MG63 (cell line): ENCODE measurements around the gene KDM4B. TPM values are rescaled to one million over a fixed set of nuclear protein-coding genes. Genes with fewer than 3 reads are reported as not detected.

Experiments
- DNase-seq: peaks from one replicate; pipeline ENCODE4 v3.0.0-alpha.2; 2020
- H3K27me3 ChIP-seq: fragments of 250-450 bp; sonication (Bioruptor Pico); 2 replicates; pipeline ENCODE4 v1.5.1; 2020; ENCODE audit warnings: mild to moderate bottlenecking, moderate library complexity
- H3K36me3 ChIP-seq: fragments of 250-450 bp; sonication (Bioruptor Pico); 2 replicates; pipeline ENCODE4 v1.5.1; 2020; ENCODE audit warnings: mild to moderate bottlenecking, moderate library complexity
- H3K4me3 ChIP-seq: fragments of 250-450 bp; sonication (Bioruptor Pico); 2 replicates; pipeline ENCODE4 v1.5.1; 2020; ENCODE audit warnings: mild to moderate bottlenecking, moderate library complexity
- H3K9me3 ChIP-seq: fragments of 250-450 bp; sonication (Bioruptor Pico); 2 replicates; pipeline ENCODE4 v1.5.1; 2020; ENCODE audit warnings: mild to moderate bottlenecking, moderate library complexity
- total RNA-seq: library from RNA; depleted of rRNA; stranded (reverse); fragments of >200 nt; shearing (Covaris generic); gene quantifications from 2 replicates; pipeline ENCODE4 v1.2.3, GENCODE V29; 2014; ENCODE audit warnings: low replicate concordance

Gene KDM4B
- total RNA-seq, 1 experiment from 2014 or later, result 10.3 TPM

DNA sequence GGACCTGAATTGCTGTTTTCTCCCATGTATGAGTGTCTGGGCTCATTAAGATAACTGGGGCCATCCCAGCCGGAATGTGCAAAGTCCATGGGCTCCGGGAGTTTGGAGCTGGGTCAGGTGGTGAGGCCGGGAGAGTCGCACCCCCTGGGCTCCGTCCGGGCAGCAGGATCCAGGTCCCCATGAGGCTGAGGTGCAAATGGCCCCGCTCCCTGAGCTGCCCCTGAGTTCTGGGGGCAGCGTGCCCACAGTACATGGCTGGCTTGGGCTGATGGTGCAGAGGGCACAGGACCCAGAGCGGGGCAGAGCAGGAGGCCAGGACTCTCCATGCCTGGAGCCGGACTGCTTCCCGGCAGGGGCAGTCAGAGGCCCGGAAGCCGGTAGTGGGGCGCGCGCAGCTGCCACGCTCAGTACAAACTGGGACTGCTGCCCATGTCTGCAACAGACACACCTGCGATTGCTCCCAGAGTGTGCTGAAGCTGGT is 136.0 kb downstream of the KDM4B start:
- Histone ChIP-seq H3K4me3 (no peak overlapping the region), H3K36me3 (no peaks in the 10 kb centered on the region; the same call in 1 of the 2 replicates), H3K27me3 (no peaks in the 10 kb centered on the region), H3K9me3 (no peaks in the 10 kb centered on the region)
- no peak for DNase-seq

DNA sequence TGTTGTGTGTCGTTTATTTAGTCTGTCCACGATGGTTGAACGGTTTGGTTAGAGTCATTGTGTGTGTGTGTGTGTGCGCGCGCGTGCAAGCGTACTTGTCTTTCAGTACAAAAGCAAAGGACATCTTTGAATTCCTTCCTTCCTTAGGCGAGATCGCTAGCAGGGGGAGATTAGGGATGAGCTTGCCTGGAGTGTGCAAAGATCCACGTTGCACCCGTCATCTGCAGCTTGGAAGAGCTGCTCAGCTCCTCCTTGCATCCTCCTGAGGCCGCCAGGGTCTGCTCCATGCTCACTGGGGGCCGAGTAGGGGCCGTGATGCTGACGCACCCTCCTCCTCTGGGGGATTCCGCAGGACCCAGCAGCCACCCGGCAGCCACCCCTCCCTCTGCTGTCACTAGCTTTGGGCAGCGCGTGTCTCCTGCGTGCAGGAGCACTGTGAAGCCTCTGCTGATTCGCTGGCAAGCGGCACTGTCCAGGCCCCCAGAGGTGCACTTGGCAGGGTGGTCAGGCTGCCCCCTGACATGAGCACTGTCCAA is 137.3 kb downstream of the KDM4B start:
- Histone ChIP-seq H3K4me3 (no peak overlapping the region), H3K36me3 (no peaks in the 10 kb centered on the region), H3K9me3 (no peaks in the 10 kb centered on the region), H3K27me3 (no peaks in the 10 kb centered on the region)
- DNase-seq, result no peak

DNA sequence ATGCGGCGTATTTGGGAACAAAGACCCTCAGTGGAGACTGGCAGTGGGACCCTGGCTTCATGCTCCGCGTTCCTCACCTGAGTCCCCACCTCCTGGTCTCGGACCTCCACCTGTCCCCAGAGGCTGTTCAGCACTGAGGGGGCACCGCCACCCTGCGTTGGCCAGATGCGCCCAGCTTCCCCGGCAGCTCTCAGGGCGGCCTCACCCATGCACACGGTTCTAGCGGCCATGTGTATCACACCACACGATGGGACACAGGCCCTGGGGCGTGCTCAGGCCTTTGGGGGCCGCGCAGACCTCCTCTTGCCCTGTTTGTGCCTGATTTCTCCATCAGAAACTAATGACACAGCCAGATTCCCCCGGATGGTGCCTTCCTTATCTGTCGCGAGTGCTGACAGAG is 138.1 kb downstream of the KDM4B start:
- Histone ChIP-seq H3K36me3 (no peaks in the 10 kb centered on the region), H3K27me3 (no peaks in the 10 kb centered on the region), H3K9me3 (no peaks in the 10 kb centered on the region), H3K4me3 (no peak overlapping the region)
- DNase-seq, result no peak

DNA sequence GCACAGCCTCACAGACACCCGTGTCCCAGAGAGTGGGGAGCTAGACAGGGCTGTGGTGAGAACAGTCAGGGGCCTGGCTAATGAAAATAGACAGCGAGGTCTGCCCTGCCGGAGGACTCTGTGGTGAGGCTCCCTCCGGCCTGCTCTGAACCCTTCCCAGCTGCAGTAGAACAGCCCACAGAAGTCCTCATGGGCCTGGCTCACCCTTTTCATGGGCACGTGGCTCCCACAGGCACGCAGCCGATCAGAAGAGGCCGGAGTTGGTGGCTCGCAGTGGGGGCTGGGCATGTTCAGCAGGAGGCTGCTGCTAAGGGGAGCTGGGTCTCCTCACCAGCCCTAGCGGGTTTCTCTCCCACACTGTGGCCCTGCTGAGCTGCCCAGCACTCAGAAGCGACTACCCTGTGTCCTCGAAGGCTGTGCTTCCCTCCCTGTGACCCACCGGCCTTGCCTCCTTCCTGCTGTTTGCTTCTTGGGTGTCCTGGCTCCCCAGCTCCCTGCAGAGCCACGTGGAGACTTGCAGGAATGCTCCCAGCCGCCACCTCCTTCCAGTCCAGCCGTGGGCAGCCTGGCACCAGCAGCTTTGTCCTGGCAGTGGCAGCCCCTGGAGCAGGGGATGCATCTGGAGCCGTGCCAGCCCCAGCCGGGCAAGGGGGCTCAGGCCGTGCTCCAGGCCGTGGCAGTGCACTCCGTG is 138.7 kb downstream of the KDM4B start:
- Histone ChIP-seq H3K4me3 (no peak overlapping the region), H3K36me3 (no peaks in the 10 kb centered on the region), H3K9me3 (no peaks in the 10 kb centered on the region), H3K27me3 (no peaks in the 10 kb centered on the region)
- no peak for DNase-seq

DNA sequence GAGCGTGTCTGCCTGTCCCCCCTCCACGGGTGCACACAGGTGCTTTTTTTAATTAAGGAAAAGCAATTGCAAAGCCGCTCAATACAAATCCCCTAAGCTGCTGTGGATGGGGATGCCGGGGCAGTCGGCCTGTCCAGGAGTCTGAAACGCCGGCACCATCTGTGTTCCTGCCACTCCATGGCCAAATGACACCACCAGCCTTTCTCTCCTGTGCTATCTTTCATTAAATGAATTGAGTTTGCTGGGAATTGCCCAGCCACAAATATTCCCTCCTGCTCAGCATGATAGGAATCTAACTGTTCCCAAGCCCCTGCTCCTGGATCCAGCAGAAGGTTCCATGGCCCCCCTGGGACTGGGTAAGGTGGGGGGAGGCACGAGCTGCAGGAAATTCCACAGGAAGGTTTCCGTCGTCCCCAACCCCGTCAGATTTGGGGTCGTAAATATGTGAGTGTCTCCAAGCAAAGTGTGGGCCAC is 139.2 kb downstream of the KDM4B start:
- Histone ChIP-seq H3K9me3 (no peaks in the 10 kb centered on the region), H3K4me3 (no peak overlapping the region), H3K27me3 (no peaks in the 10 kb centered on the region), H3K36me3 (no peaks in the 10 kb centered on the region)
- DNase-seq, result no peak

DNA sequence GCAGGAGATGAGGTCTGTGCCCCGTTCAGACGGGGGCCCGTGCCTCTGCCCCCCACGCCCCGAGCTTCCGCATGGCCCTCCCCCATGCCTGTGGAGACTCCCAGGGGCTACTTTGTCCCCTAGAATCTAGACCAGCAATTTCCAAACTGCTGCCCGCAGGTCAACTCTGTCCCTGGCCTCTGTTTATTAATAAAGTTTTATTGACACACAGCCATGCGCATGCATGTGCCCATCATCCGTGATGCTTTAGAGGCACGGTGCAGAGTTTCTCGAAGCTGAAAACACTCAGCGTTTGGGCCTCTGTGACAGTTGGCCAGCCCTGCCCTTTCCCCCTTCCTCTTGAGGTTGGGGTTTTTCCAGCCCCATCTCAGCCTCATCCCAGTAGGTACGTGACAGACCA is 140.0 kb downstream of the KDM4B start:
- Histone ChIP-seq H3K36me3 (no peaks in the 10 kb centered on the region), H3K9me3 (no peaks in the 10 kb centered on the region), H3K4me3 (no peak overlapping the region), H3K27me3 (no peaks in the 10 kb centered on the region)
- no peak for DNase-seq

DNA sequence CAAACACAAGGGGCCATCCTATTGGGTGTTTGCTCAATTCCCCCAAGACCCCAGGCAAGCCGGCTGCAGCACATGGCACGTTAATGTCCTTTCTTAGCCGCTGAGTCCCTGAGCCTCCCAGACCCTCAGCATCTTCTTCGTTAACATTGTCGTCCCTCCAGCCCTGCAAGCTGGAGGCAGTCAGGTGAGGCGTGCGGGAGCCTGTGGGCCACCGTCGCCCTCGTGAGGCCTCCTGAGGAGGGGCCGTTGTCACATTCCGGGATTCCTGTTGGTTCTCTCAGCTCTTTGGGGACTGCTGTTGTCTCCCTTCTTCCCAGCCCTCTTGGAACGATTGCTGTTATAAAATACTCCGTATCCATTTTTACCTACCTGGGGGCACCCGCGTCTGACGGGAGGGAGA is 140.6 kb downstream of the KDM4B start:
- H3K4me3 ChIP-seq, result no peak overlapping the region
- H3K9me3 ChIP-seq, result no peaks in the 10 kb centered on the region
- DNase-seq, result no peak
- no peaks in the 10 kb centered on the region for H3K27me3 ChIP-seq
- no peaks in the 10 kb centered on the region for H3K36me3 ChIP-seq

DNA sequence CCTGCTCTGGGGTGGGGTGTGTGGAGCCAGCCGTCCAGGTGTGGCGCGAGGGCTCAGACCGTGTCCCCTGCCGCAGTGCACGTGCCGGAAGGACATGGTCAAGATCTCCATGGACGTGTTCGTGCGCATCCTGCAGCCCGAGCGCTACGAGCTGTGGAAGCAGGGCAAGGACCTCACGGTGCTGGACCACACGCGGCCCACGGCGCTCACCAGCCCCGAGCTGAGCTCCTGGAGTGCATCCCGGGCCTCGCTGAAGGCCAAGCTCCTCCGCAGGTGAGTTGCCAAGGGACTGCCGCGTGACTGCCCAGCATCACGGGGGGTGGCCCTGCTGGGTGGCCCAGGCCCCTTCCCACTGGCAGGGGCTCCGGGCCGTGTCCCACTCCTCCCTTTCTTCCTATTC is 141.6 kb downstream of the KDM4B start:
- H3K9me3 ChIP-seq, result no peaks in the 10 kb centered on the region

DNA sequence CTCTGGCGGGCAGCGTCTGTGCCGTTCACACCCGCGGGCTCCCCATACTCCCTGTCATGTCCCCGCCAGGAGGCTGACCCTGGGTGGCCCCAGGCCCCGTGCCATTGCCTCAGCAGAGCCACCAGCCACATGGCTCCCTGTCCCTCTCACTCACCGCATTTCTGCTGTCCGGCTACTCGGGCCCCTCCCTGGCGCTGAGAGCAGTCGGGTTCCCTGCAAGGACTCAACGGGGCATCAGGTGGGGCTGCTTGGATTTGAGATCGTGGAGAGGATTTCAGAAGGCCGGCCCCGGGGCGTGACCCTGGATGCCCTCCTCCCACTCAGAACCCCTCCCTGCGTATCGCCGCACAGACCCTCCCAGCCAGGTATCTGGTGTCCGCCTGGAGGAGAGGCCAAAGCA is 142.1 kb downstream of the KDM4B start:
- H3K4me3 ChIP-seq, result no peak overlapping the region
- H3K27me3 ChIP-seq, result no peaks in the 10 kb centered on the region
- no peaks in the 10 kb centered on the region for H3K9me3 ChIP-seq
- no peaks in the 10 kb centered on the region for H3K36me3 ChIP-seq
- DNase-seq, result no peak

More for the DNA sequence above, 141.6 kb downstream of the KDM4B start:
- Histone ChIP-seq H3K27me3 (no peaks in the 10 kb centered on the region), H3K4me3 (no peak overlapping the region), H3K36me3 (no peaks in the 10 kb centered on the region)
- no peak for DNase-seq

DNA sequence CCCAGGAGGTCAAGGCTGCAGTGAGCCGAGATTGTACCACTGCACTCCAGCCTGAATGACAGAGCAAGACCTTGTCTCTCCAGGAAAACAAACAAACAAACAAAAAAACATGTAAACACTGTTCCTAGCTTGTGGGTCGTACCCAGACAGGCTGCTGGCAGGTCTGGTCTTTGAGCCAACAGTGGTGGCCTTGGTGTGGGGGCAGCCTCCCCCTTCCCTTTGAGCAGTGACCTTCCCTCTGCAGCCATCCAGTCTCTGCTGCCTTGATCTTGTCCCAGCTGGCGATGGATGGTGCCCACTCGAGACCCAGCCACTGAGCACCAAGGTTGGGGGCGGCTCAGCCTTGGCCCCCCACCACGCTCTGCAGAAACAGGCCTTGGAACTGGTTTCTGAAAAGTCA is 143.3 kb downstream of the KDM4B start:
- Histone ChIP-seq H3K27me3 (no peaks in the 10 kb centered on the region), H3K9me3 (no peaks in the 10 kb centered on the region), H3K4me3 (no peak overlapping the region), H3K36me3 (no peaks in the 10 kb centered on the region)
- no peak for DNase-seq

DNA sequence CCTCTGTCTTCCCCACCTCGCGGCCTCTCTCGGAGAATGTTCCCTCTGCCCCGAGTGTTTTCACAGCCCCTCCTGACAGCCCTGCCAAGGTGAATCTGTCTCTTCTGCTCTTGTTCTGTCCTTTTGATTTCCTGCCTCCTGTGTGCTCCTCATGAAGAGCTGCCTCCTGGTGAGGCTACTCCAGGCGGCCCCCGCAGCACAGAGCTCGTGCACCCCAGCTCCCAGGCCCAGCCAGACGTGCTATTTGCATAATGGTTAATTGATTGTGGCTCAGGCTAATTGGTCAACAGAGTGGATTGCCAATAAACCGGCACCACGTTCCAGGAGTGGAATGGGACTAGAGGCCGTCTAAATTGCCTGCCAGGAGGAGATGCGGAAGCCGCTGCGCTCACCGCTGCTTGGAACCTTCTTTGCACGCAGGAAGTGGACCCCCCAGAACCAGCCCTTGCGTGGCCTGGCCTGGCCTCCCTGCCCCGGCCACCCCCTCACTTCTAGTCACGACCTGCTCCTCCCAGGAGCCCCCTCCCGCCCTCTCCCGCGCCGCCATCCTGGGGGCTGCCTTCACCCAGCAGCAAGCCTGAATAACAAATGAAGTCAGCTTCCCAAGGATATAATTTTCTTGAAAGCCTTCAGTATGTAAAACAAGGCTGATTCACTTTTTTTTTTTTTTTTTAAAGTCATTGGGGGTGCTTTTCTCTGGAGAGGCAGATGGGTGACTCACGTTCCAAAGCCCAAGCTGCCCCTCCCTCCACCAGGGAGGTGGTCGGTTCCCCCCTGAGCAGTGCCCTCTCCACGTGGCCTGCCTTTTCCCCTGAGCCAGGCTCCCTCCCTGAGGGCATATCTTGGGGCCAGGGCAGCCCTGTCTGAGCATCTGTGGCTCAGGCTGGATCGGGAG is 144.0 kb downstream of the KDM4B start:
- no peak overlapping the region for H3K4me3 ChIP-seq
- no peaks in the 10 kb centered on the region for H3K36me3 ChIP-seq
- H3K27me3 ChIP-seq, result no peaks in the 10 kb centered on the region
- DNase-seq, result no peak
- H3K9me3 ChIP-seq, result no peaks in the 10 kb centered on the region

DNA sequence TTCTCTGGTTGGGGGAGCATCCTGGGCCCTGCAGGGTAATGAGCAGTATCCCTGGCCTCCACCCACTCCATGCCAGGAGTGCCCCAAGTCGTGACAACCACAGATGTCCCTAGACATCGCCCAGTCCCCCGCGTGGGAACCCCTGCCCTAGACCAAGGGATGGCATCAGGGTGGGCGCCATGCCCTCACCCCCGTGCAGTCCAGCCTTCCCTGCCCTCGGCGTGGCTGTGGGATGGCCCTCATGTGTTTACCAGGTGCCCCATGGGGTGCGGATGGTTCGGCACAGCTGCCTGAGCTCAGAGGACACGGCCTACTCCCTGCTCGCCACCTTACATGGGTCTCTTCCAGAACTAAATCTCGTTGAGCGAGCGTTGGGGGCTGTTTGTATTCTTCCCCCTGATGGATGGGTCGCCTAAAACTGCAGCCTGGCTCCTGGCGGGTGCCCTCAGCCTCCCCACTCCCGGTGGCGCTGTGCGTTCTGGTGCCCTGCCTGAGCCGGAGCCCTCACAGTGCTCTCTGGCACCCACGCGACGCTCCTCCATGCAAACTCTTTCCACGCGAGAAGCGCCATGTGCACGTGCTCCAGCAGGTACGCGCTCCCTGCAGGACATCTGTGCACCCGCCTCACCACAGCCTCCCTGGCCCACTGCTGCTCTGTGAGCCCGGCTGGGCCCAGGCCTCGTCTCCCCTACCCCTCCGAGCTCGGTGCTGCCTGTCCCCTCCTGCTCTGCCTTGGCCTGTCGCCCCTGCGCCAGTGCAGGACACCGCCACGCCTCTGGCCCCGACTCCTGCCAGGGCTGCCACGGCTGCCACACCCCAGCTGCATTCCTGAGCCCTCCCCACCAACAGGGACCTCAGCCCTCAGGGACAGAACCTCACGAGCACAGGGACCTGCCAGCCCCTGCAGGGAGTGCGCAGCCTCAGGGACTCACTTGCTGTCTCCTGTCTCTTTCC is 145.0 kb downstream of the KDM4B start:
- Histone ChIP-seq H3K27me3 (no peaks in the 10 kb centered on the region), H3K36me3 (no peaks in the 10 kb centered on the region), H3K4me3 (no peak overlapping the region), H3K9me3 (no peaks in the 10 kb centered on the region)
- DNase-seq, result no peak

DNA sequence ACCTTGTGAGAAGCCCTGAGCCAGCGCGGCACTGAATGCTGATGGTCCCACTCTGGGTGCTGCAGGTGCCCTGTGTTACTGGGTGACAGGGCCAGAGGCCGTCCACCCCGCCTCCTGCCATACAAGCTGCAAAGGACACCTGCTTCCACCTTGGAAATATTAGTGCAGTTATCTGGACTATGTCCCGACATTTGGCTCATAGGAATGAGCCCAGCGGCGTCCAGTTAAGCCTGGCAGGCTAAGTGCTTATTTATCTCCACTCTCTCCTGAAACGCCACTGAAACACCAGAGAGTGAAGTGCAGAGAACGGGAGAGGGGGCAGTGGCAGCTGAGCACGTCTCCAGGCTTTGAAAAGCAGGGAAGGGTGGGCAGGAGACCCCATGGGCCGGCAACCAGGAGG is 145.8 kb downstream of the KDM4B start:
- no peak overlapping the region for H3K4me3 ChIP-seq

DNA sequence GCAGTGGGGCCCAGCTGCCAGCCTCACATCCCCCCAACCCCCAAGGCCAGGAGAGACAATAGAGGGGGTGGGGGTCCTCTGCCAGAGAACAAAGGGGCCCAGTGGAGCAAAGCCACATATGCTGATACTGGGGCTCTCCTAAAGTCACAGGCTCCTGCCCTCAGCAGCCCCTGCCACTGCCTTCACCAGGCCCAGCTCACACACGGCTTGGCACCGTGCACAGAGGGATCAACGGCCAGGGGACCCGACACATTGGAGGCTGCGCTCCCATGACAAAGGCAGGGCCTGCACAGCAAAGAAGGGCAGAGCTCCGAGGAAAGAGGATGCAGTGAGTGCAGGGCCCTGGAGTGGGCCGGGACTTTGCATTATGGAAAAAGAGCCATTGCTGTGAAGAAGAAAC is 146.4 kb downstream of the KDM4B start:
- Histone ChIP-seq H3K36me3 (no peaks in the 10 kb centered on the region), H3K4me3 (no peak overlapping the region), H3K9me3 (no peaks in the 10 kb centered on the region), H3K27me3 (no peaks in the 10 kb centered on the region)
- DNase-seq, result no peak

More for the DNA sequence above, 145.8 kb downstream of the KDM4B start:
- Histone ChIP-seq H3K27me3 (no peaks in the 10 kb centered on the region), H3K36me3 (no peaks in the 10 kb centered on the region), H3K9me3 (no peaks in the 10 kb centered on the region)
- DNase-seq, result no peak

DNA sequence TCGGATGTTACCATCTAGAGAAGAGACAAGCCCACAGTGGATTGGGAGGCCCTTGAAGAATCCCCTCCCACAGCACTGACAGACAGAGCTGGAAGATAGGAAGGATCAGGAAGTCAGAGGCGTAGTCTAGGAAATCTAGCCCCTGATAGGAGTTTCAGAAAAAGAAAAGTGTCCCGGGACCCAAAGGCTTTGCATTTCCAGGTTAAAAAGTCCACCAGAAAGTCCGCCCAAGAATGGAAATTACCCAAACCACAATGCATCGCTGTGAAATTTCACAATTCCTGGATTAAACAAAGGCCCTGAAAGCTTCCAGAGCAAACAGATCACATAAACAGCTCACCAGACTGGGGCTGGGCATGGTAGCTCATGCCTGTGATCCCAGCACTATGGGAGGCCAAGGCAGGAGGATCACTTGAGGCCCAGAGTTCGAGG is 146.9 kb downstream of the KDM4B start:
- no peak overlapping the region for H3K4me3 ChIP-seq
- DNase-seq, result no peak
- no peaks in the 10 kb centered on the region for H3K27me3 ChIP-seq
- no peaks in the 10 kb centered on the region for H3K36me3 ChIP-seq
- no peaks in the 10 kb centered on the region for H3K9me3 ChIP-seq

DNA sequence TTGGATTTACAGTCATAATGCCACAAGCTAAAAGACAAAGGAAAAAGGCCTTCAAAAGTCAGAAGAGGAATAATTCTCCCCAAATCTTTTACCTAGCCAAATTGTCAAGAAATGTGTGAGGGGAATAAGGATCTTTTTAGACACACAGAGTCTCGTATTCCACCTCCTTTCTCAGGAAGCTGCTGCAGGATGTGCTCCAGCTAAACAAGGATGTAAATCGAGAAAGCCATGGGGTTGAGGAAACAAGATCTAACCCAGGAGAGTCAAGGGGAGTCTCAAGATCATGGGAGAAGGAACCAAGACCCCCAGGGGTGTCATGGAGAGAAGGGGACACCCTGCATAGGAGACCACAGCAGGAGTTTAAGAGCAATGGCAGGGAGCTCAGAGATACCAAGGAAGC is 147.4 kb downstream of the KDM4B start:
- H3K9me3 ChIP-seq, result no peaks in the 10 kb centered on the region
- DNase-seq, result no peak
- H3K4me3 ChIP-seq, result no peak overlapping the region
- no peaks in the 10 kb centered on the region for H3K36me3 ChIP-seq
- no peaks in the 10 kb centered on the region for H3K27me3 ChIP-seq
